ENCODE measurements around the gene SCYGR3.

GRCh38 chr2:227614740-227615139 is at the start of gene SCYGR3:
- TF ChIP-seq CTCF (IDR thresholded peaks at IDR 0.05) (no peak), POLR2AphosphoS5 (IDR thresholded peaks at IDR 0.05) (no peak), POLR2A (IDR thresholded peaks at IDR 0.05) (no peak)

All from upper lobe of left lung (tissue), 4 donors.